Loucy (cell line): ENCODE measurements around the gene PLCG2.

Experiments used
- H2AFZ ChIP-seq: fragments of 200-600 bp; sonication (generic); 2 replicates; pipeline ENCODE4 v1.6.0; 2016; ENCODE audit warnings: antibody characterized with exemption, mild to moderate bottlenecking, low read length, moderate library complexity
- H3F3A ChIP-seq: fragments of 200-600 bp; 2 replicates; pipeline ENCODE4 v1.6.0; 2016; ENCODE audit warnings: antibody characterized with exemption, low read depth, mild to moderate bottlenecking
- H3K27me3 ChIP-seq: fragments of 200-600 bp; sonication (generic); 2 replicates; pipeline ENCODE4 v1.6.1; 2014; ENCODE audit warnings: low read length, mild to moderate bottlenecking; ENCODE audit not compliant: insufficient read depth, poor library complexity, severe bottlenecking
- H3K36me3 ChIP-seq: fragments of 200-600 bp; sonication (generic); 2 replicates; pipeline ENCODE4 v1.6.1; 2016; ENCODE audit warnings: low read length; ENCODE audit not compliant: insufficient read depth
- H3K4me1 ChIP-seq: fragments of 200-600 bp; sonication (generic); 2 replicates; pipeline ENCODE4 v1.5.1; 2014; ENCODE audit warnings: low read length, mild to moderate bottlenecking; ENCODE audit not compliant: insufficient read depth, poor library complexity, severe bottlenecking
- H3K4me2 ChIP-seq: fragments of 200-600 bp; sonication (generic); 2 replicates; pipeline ENCODE4 v1.6.0; 2014; ENCODE audit warnings: antibody characterized with exemption, low read length, low read depth, mild to moderate bottlenecking; ENCODE audit not compliant: poor library complexity, severe bottlenecking
- H3K4me3 ChIP-seq: fragments of 200-600 bp; sonication (generic); 2 replicates; pipeline ENCODE4 v1.5.1; 2014; ENCODE audit warnings: low read length, mild to moderate bottlenecking, mixed read lengths; ENCODE audit not compliant: poor library complexity, severe bottlenecking
- H3K79me2 ChIP-seq: fragments of 200-600 bp; sonication (generic); 2 replicates; pipeline ENCODE4 v1.6.1; 2014; ENCODE audit warnings: low read length; ENCODE audit not compliant: insufficient read depth
- H3K9ac ChIP-seq: fragments of 200-600 bp; sonication (generic); 2 replicates; pipeline ENCODE4 v1.6.0; 2014; ENCODE audit warnings: mild to moderate bottlenecking, low read depth, low read length, moderate library complexity; ENCODE audit not compliant: poor library complexity, severe bottlenecking
- H3K9me2 ChIP-seq: fragments of 200-600 bp; sonication (generic); replicated peaks from 2 replicates; pipeline ENCODE4 v1.6.1; 2016; ENCODE audit warnings: low read depth, low read length, mixed read lengths
- H3K9me3 ChIP-seq: fragments of 200-600 bp; sonication (generic); 2 replicates; pipeline ENCODE4 v1.6.1; 2014; ENCODE audit warnings: mild to moderate bottlenecking, antibody characterized with exemption, low read length, low read depth; ENCODE audit not compliant: insufficient read depth
- H4K20me1 ChIP-seq: fragments of 200-600 bp; sonication (generic); 2 replicates; pipeline ENCODE4 v1.6.0; 2014; ENCODE audit warnings: antibody characterized with exemption, low read length, mild to moderate bottlenecking; ENCODE audit not compliant: insufficient read depth, poor library complexity, severe bottlenecking
- EZH2phosphoT487 ChIP-seq: fragments of 200-600 bp; IDR thresholded peaks from 2 replicates; pipeline ENCODE4 v1.6.1; 2018; ENCODE audit warnings: antibody characterized with exemption, mild to moderate bottlenecking, moderate library complexity, borderline replicate concordance
- TF ChIP-seq, protein P1 (sequence below): fragments of 200-600 bp; sonication (generic); conservative IDR thresholded peaks from 2 replicates; pipeline ENCODE4 v1.5.1; 2014; ENCODE audit warnings: mild to moderate bottlenecking, antibody characterized with exemption, low read length

The PLCG2 gene

DNA sequence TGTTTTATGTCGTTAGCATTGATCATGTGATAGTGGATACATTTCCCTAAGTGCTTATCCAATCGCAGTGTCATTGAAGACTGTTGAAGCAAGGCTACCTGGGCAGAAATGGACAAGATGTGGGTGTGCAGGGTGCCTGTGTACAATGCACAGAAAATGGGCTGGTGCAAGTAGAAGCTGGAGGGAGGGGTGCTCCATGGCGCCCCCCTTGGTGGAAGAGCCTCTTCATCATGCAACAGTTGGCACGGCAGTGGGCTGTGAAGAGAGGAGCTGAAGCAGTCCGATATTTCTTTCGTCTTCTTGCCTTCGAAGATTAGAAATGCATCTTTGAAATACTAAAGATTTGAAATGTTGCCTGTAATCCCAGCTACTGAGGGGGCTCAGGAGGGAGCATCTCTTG is 100.5 kb downstream of the PLCG2 start:
- Histone ChIP-seq H3K4me3 (no peak overlapping the region), H3K27me3 (no peaks in the 10 kb centered on the region)
- TF ChIP-seq EZH2phosphoT487, result no peak
- TF ChIP-seq, protein P1, sequence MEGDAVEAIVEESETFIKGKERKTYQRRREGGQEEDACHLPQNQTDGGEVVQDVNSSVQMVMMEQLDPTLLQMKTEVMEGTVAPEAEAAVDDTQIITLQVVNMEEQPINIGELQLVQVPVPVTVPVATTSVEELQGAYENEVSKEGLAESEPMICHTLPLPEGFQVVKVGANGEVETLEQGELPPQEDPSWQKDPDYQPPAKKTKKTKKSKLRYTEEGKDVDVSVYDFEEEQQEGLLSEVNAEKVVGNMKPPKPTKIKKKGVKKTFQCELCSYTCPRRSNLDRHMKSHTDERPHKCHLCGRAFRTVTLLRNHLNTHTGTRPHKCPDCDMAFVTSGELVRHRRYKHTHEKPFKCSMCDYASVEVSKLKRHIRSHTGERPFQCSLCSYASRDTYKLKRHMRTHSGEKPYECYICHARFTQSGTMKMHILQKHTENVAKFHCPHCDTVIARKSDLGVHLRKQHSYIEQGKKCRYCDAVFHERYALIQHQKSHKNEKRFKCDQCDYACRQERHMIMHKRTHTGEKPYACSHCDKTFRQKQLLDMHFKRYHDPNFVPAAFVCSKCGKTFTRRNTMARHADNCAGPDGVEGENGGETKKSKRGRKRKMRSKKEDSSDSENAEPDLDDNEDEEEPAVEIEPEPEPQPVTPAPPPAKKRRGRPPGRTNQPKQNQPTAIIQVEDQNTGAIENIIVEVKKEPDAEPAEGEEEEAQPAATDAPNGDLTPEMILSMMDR, result peak; percentile 69

DNA sequence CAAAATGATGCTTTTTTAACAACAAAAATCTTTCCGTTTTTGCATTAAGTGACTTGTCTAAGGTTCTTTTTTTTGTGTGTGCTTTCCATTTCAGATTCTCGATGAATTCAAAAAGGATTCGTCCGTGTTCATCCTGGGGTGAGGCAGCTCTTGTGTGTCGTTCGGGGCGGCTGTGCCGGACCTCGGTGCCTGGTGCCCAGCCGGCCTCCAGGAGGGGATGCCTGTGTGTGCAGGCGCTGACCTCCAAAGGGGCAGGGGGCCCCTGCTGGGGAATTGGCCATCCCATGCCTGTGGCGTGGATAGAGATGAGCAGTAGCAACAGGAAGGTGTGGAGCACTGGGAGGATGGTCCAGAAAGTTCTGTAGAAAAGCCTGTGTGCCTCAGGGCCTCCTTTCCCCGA is 101.7 kb downstream of the PLCG2 start:
- Histone ChIP-seq H3K4me2 (no peak overlapping the region), H3F3A (no peaks in the 10 kb centered on the region), H2AFZ (no peak overlapping the region), H3K9me2 (no peaks in the 10 kb centered on the region), H3K9ac (no peak overlapping the region), H3K4me3 (no peak overlapping the region), H4K20me1 (no peaks in the 10 kb centered on the region), H3K9me3 (no peaks in the 10 kb centered on the region), H3K4me1 (no peaks in the 10 kb centered on the region), H3K79me2 (no peaks in the 10 kb centered on the region), H3K27me3 (no peaks in the 10 kb centered on the region), H3K36me3 (peaks cover 6% of the 10 kb centered on the region; the same call in 1 of the 2 replicates)
- TF ChIP-seq, protein P1, result no peak
- no peak for TF ChIP-seq EZH2phosphoT487

More for the DNA sequence above, 100.5 kb downstream of the PLCG2 start:
- Histone ChIP-seq H3K79me2 (no peaks in the 10 kb centered on the region), H3K9ac (no peak overlapping the region), H3K9me3 (no peaks in the 10 kb centered on the region), H3K4me1 (no peaks in the 10 kb centered on the region), H4K20me1 (no peaks in the 10 kb centered on the region), H3K9me2 (no peaks in the 10 kb centered on the region), H2AFZ (no peak overlapping the region), H3F3A (no peaks in the 10 kb centered on the region), H3K36me3 (peaks cover 6% of the 10 kb centered on the region; the same call in 1 of the 2 replicates), H3K4me2 (no peak overlapping the region)

DNA sequence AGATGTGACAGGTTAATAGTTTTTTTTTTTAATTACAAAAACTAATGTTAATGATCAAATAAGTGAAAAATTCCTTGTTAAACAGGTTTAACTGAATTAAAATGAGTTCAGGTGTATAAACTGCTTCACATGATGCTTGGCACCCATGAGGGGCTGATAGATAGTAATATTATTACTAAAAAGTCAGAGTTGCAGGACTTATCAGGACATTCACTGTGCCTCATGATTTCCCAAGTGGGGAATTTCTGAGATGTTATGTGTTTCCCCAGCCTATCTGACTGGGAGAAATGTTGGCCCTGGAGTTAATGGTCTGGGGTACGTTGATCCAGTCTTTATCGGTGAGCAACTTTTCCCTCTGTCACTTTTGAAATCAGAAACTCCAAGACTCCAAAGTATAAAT is 102.1 kb downstream of the PLCG2 start:
- Histone ChIP-seq H3K4me3 (no peak overlapping the region), H4K20me1 (no peaks in the 10 kb centered on the region), H3F3A (no peaks in the 10 kb centered on the region), H3K9me2 (no peaks in the 10 kb centered on the region), H3K9me3 (no peaks in the 10 kb centered on the region), H3K79me2 (no peaks in the 10 kb centered on the region), H3K9ac (no peak overlapping the region), H3K36me3 (peaks cover 6% of the 10 kb centered on the region; the same call in 1 of the 2 replicates), H2AFZ (no peak overlapping the region), H3K4me2 (no peak overlapping the region), H3K27me3 (no peaks in the 10 kb centered on the region), H3K4me1 (no peaks in the 10 kb centered on the region)
- TF ChIP-seq, protein P1, result no peak
- TF ChIP-seq EZH2phosphoT487, result no peak
